Stimulated activated CD8-positive, alpha-beta memory T cell treated with anti-CD3 and anti-CD28 coated beads, Interleukin-7, amount 100 ng/mL, for 1 hour (primary cell): ENCODE data around the gene TSHR.
"Not testable (repeated sequence)": the region's sequence is repeated elsewhere in the genome, so short reads cannot be mapped to it uniquely, and the experiment has no call there.

Experiments
- DNase-seq, 2 donors: peaks; one replicate each; pipeline ENCODE4 v3.0.0-alpha.2; 2020; ENCODE audit warnings: low read depth in 2 of 2

The TSHR gene

GRCh38 chr14:80996049-80996901, 40.9 kb downstream of the TSHR start:
- DNase-seq = no peak

- no peak for DNase-seq
Observed at GRCh38 chr14:81001447-81001846, 46.0 kb downstream of the TSHR start.

GRCh38 chr14:81004575-81004974, 49.2 kb downstream of the TSHR start:
- no peak for DNase-seq

GRCh38 chr14:81005540-81006228, 50.3 kb downstream of the TSHR start:
- no peak for DNase-seq

GRCh38 chr14:81006266-81006665, 50.8 kb downstream of the TSHR start:
- no peak for DNase-seq

- no peak for DNase-seq
Observed at GRCh38 chr14:81007131-81007530, 51.7 kb downstream of the TSHR start.

GRCh38 chr14:81009346-81009745, 53.9 kb downstream of the TSHR start:
- no peak for DNase-seq

GRCh38 chr14:81018251-81018650, 62.8 kb downstream of the TSHR start:
- DNase-seq = no peak

- DNase-seq = no peak
Observed at GRCh38 chr14:81018684-81019083, 63.3 kb downstream of the TSHR start.

- DNase-seq = not testable (repeated sequence)
Observed at GRCh38 chr14:81019113-81019512, 63.7 kb downstream of the TSHR start.

- DNase-seq = no peak
Observed at GRCh38 chr14:81023095-81023710, 67.8 kb downstream of the TSHR start.

- DNase-seq = no peak
Observed at GRCh38 chr14:81028461-81028860, 73.0 kb downstream of the TSHR start.

- no peak for DNase-seq
Observed at GRCh38 chr14:81031488-81031887, 76.1 kb downstream of the TSHR start.

- no peak for DNase-seq
Observed at GRCh38 chr14:81033698-81034240, 78.3 kb downstream of the TSHR start.

GRCh38 chr14:81042438-81042837, 87.0 kb downstream of the TSHR start:
- DNase-seq = no peak

GRCh38 chr14:81051547-81051946, 96.1 kb downstream of the TSHR start:
- DNase-seq = no peak

GRCh38 chr14:81054057-81054456, 98.6 kb downstream of the TSHR start:
- not testable (repeated sequence) for DNase-seq

GRCh38 chr14:81055971-81056370, 100.5 kb downstream of the TSHR start:
- DNase-seq = no peak

GRCh38 chr14:81062380-81062779, 107.0 kb downstream of the TSHR start:
- no peak for DNase-seq

- DNase-seq = no peak
Observed at GRCh38 chr14:81062816-81063215, 107.4 kb downstream of the TSHR start.

- DNase-seq = no peak
Observed at GRCh38 chr14:81066672-81067071, 111.3 kb downstream of the TSHR start.

GRCh38 chr14:81067156-81067555, 111.7 kb downstream of the TSHR start:
- no peak for DNase-seq
